Activated CD4-positive, alpha-beta T cell treated with anti-CD3 and anti-CD28 coated beads, Interleukin-2, amount 50 U/mL, for 1 hour (primary cell): ENCODE measurements around the gene ZNF25.
"Not testable (repeated sequence)": the region's sequence is repeated elsewhere in the genome, so short reads cannot be mapped to it uniquely, and the experiment has no call there.

Experiments
- DNase-seq: peaks from one replicate; pipeline ENCODE4 v3.0.0-alpha.2; 2020

Gene ZNF25

DNA sequence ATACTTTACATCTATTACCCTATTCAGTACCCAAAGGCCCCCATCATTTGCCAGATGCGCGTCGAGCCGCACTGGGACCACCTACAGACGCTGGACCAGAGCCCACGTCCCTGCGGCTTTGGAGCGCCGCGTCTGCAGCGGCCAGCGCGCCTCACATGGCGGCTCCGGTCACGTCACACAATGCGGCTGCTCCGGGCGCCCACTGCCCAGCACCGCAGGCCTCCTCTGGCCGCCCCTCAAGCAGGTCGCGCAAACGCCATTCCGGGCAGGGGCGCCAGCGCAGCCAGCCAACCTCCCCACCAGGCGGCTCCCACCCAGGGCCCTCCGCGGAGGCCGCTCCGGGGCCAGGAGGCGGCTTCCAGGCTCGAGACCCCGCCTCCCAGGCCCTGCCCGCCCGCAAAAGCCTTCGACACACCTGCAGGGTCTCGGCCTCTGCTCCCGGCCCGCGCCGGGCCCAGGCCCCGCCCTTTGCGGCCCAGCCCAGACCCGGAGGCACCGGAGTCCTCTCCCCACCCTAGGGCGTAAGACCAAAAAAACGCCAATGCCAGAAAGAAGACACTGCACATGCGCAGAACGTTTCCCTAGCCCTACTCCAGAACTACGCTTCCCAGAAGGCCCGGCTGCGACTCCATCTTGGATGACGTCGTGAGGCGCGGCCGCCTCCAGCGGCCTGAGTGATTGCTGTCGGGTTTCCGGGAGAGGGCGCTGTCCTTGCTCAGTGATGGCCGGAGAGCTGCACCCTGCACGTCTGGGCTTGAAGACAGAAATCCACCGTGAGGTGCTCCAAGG, at the start of gene ZNF25:
TSS of gene ZNF25 (minus strand) at position 557 of the 789 bp plus-strand sequence. CDS start 4,925 bp downstream, outside the sequence.
- peak; percentile 97 for DNase-seq

DNA sequence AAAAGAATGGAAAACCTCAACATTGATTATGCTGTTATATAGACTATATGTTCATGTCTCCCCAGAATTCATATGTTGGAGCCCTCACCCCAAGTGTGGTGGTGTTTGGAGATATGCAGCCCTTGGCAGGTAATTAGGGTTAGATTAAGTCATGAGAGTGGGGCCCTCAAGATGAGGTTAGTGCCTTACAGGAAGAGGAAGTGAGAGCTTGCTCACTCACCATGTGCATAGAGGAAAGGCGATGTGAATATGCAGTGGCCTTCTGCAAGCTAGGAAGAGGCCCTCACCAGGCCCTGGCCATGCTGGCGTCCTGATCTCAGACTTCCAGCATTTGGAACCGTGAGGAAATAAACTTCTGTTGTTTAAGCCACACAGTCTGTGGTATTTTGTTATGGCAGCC, 48.8 kb upstream of the ZNF25 start:
- no peak for DNase-seq

DNA sequence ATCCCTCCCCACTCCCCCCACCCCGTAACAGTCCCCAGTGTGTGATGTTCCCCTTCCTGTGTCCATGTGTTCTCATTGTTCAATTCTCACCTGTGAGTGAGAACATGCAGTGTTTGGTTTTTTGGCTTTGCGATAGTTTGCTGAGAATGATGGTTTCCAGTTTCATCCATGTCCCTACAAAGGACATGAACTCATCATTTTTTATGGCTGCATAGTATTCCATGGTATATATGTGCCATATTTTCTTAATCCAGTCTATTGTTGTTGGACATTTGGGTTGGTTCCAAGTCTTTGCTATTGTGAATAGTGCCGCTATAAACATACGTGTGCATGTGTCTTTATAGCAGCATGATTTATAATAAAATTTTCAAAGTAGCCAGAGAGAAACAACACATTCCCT, 42.7 kb upstream of the ZNF25 start:
- not testable (repeated sequence) for DNase-seq

DNA sequence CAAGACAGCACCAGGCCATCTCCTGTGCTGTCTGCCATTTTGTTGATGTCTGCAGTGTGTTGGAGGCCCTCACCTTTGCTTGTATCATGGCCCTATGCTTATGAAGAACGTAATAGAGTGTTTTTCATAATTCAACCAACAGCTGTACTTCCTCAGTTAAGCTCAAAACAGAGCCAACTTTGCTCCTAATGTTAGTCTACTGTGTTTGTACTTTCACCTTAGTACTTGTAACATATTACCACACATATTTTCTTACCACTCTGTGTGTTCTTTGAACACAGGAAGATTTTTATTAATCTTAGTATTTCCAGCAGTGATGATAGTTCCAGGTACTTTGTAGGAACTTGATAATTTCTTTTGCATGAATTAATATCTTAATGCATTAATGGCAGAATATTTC, 39.9 kb upstream of the ZNF25 start:
- DNase-seq = no peak

DNA sequence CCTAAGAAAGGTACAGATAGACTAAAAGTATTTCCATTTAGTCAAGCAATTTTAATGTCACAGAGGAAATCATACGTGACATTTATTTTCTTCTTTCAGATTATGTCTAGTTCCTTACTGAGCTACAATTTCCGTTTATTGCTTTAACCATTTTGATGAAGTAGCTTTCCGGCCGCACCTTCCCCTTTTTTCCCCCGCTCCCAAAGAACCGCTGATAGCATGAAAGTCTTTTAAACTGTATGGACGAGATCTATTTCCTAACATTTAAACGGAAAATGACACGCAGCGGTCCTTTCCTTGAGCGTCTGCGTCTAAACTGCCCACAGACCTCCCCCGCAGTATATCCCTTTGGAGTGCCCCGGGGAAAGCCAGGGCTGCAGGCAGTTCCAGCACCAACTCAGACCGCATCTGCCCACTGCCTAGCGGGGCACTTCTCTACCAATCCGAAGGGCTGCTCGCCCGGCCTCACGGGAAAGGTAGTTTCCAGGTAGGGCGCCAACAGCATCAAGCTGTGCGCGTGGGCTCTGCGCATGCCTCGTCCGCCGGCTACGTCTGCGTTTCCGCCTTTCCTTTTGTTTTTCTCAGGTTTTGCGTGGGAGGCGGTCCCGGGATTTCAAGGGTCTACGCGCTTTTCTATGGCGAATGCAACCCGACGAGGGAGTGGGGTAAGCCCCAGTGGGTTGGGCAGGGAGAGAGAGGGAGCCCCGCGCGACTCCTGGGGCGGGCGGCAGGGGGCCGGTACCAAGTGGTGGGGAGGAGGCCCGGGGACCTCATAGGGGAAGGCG, 33.9 kb upstream of the ZNF25 start, which contains the start of gene ZNF33A:
TSS of gene ZNF33A (plus strand) at position 557 of the 785 bp plus-strand sequence. CDS start 1,667 bp downstream, outside the sequence.
- DNase-seq = peak; percentile 88

DNA sequence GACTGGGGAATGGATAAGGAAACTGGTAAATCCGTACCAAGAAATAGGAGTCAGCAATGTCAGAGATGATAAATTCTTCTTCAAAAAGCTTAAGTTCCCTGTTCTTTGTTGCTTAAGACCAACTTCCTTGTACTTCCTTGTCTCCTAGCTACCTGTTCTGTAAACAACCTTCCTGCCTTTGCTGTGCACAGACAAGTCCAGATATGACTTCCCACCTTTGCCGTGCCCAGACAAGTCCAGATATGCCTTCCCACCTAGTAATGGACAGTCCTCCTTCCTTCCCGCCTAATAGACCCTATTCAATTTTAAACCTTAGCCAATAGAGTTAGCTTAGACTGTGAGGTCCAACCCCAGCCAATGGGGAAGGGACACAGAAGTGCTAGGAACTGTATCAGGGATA, 31.5 kb upstream of the ZNF25 start:
- DNase-seq = no peak

DNA sequence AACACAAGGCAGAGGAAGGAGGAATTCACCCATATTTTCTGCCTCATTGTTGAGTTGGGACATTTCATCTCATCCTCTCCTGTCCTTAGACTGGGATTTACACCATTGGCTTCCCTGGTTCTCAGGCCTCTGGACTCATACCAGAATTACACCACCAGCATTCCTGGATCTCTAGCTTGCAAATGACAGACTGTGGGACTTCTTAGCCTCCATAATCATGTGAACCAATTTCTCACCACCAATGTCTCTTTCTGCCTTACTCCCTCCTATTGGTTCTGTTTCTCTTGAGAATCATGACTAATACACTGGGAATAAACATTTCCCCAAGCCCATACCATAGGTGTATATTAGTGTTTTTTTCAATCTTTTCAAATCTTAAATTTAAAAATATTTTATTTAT, 31.1 kb upstream of the ZNF25 start:
- DNase-seq = no peak

DNA sequence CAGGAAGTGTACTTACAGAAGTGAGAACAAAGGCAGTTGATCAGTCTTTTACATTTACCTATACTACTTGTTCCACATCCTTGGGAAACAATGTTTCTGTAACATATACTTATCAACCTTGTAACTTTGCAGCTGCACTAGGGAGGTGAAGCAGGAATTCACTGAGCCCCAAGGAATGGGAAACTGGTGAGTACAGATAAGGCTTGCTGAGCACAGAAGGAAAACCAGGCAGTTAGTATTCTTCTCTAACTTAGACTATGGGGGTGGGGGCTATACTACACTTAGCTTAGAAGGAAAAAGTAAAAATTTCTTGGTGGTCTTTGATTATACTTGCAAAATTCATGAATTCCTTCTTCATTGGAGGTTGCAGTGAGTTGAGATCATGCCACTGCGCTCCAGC, 27.1 kb upstream of the ZNF25 start:
- no peak for DNase-seq

DNA sequence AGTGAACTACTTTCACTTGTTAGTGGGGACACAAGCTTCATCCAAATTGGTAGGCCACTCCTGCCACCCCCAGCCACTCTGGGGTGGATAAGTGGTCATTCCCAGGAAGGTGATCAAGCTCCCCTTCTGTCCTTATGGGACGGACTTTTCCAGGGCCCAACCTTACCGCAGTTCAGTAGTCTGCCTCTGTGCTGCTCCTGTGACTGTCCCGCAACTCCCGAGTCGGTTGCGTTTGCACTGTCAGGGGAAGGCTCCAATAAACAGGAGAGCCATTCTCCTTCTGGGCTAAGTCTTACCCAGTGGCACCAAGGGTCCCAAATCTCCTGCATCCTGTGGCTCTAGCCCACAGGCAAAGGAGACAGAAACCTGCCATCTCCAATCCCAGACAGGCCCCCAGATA, 26.6 kb upstream of the ZNF25 start:
- no peak for DNase-seq

DNA sequence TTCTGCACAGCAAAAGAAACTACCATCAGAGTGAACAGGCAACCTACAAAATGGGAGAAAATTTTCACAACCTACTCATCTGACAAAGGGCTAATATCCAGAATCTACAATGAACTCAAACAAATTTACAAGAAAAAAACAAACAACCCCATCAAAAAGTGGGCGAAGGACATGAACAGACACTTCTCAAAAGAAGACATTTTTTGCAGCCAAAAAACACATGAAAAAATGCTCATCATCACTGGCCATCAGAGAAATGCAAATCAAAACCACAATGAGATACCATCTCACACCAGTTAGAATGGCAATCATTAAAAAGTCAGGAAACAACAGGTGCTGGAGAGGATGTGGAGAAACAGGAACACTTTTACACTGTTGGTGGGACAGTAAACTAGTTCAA, 24.0 kb upstream of the ZNF25 start:
- not testable (repeated sequence) for DNase-seq

DNA sequence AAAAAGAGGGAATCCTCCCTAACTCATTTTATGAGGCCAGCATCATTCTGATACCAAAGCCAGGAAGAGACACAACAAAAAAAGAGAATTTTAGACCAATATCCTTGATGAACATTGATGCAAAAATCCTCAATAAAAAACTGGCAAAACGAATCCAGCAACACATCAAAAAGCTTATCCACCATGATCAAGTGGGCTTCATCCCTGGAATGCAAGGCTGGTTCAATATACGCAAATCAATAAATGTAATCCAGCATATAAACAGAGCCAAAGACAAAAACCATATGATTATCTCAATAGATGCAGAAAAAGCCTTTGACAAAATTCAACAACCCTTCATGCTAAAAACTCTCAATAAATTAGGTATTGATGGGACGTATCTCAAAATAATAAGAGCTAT, 22.5 kb upstream of the ZNF25 start:
- DNase-seq = not testable (repeated sequence)

DNA sequence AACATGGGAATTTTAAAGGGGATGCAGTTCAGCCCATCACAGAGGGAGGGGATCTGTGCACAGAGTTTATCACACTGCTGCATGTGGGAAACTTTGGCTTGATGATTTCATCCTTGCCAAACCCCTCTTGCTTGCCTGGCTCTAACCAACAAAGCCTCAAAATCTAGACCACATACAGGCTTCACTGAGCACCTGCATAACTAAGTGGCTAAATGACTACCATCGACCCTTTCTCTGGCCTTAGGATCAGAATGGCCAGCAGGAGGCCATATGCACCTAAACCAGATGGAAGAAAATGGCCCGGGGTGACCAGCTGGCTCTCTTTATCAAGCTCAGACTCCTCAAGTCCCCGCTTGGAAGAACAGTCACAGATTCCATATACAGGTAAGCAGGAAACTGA, 15.6 kb upstream of the ZNF25 start:
- no peak for DNase-seq

DNA sequence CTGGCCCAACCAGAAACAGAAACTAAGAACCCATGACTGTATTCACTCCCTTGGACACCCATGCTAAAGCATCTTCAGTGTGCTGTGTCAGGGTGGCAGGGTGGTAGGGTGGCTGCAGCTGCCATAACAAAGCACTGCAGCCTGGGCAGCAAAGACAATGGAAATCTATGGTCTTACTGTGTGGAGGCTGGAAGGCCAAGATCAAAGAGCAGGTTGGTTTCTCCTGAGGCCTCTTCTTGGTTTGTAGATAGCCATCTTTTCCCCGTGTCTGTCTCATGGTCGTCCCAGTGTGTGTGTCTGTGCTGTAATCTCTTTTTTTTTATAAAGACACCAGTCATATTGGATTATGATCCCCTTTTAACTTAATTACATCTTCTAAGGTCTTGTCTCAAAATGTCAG, 15.2 kb upstream of the ZNF25 start:
- no peak for DNase-seq

DNA sequence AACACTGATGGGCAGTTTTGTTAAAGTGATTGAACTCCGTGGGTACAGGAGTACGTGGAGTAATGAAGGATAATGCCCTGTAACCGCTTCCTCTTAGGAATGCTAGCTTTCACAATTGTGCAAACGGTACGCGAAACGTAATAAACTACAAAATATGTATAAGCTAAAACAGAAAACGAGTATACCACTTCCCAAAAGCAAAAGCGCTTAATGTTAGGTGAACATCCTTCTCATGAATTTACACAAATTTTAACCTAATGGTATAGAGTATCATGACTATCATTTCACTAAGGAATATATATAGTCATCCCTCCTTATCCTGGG, 395 bp upstream of the ZNF25 start:
- no peak for DNase-seq

DNA sequence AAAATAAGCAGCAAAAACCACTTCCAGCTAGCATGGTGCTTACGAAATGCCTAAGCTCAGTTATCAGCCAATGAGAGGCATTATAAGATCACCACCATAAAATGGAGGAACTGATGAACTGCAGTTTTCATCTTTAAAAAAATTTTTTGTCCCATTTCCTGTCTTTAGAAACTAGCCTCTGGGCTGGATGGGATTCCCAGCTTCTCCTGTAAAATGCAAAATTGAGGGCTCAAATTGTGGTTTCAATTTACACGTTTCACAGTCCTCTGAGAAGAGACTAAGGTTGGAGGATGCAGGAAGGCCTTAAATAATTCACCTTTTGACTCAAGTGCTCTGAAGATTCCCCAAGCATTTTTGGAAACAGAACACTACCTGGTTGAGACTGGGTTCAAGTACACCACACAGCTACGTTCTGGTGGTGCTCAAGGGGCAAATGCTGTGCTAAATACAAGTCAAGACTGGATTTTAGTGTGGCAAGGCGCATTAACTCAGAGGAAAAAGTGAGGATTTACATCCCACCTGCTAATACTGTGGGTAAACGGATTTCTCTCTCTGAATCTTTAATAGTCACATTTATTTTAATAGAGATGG, 951 bp downstream of the ZNF25 start:
- DNase-seq = no peak

DNA sequence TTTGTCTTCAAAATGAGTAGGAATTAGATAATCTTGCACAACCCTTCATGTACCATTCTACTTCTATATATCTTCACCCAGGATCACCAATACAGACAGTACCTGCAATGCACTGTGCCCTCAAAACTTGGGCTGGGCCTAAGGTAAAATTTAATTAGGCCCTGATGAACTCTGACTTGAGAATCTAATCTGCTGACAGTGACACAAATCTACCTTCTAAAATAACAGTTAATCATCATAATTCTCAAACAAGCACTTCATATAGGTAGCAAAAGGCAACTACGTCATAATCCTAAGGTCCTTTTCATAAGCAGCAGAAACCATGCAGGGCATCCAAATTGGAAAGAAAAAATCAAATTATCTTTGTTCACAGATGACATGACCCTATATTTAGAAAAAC, 4.1 kb downstream of the ZNF25 start:
- no peak for DNase-seq

DNA sequence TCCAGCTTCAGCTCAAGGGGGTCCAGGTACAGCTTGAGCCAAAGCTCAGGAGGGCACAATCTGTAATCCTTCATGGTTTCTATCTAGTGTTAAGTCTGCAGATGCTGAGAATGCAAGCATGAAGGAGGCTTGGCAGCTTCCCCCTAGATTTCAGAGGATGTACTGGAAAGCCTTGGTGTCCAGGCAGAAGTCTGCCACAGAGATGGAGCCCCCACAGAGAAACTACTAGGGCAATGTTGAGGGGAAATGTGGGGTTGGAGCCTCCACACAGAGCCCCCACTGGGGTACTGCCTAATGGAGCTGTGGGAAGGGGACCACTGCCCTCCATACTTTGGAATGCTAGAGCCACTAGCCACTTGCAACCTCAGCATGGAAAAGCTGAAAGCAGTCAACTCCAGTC, 11.4 kb downstream of the ZNF25 start:
- DNase-seq = no peak

DNA sequence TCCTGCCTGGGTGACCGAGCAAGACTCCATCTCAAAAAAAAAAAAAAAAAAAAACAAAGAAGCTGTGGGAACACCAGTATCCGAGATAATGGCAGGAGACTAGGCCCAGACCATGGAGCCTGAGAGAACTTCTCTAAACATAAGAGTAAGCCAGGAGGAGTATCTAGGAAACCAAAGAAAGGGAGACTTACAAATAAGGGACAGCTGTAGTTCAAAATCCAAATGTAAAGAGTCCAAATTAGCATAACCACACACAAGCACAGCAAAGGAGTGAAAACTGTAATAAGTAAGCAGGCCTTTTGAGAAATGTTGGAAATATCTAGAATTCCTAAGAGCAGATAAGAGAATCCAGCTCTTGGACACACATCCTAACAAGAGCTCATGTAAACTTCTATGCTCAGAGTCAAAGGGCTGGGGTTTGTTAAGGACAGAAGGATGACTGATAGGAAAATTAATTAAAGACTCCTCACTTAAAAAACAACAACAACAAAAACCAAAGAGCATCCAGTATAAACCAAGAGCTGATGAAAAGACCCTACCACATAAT, 15.8 kb downstream of the ZNF25 start:
- no peak for DNase-seq

DNA sequence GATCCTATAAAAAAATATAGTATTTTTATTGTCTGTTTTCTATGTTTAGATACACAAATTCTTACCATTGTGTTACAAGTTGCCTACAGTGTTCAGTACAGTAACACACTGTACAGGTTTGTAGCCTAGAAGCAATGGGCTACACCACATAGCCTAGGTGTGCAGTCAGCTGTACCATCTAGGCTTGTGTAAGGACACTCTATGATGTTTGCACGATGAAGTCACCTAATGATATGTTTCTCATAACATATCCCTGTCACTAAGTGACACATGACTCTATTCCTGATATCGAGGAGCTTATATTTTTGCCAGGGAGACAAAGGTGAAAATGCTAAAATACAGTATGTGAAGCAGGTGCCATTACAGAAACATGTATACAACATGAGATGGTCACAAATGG, 18.6 kb downstream of the ZNF25 start:
- DNase-seq = no peak

DNA sequence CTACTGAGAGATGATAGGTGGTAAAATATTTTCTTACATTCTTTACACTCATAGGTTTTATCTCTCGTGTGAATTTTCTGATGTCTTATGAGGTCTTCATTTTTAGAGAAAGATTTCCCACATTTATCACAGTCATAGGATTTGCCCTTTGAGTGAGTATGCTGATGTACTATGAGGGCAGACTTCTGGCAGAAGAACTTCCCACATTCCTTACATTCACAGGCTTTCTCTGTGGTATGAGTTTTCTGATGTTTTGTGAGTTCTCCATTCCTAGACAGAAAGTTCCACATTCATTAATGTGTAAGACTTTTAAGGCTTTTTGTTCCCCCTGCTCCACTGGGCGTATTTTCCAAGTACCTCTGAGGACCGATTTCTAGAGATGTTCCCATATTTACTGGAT, 23.5 kb downstream of the ZNF25 start:
- DNase-seq = no peak

DNA sequence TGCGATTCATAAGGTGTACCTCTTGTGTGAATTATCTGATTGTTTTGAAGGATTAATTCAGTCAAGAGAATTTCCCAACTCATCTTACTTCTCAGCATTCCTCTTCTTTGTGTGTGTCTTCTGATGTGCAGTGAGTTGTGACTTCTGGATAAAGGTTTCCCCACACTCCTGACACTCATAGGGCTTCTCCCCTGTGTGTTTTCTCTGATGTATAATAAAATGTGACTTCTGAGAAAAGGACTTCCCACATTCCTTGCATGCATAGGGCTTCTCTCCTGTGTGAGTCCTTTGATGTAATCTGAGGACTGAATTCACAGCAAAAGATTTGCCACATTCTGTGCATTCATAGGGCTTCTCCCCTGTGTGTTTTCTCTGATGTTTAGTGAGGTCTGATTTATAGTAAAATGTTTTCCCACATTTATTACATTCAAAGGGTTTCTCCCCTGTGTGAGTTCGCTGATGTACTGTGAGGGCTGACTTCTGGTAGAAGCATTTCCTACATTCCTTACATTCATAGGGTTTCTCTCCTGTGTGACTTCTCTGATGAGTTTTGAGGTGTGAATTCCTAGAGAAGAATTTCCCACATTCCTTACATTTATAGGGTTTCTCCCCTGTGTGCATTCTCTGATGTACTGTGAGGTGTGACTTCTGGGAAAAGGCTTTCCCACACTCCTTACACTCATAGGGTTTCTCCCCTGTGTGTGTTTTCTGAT, 24.2 kb downstream of the ZNF25 start:
- DNase-seq = no peak

DNA sequence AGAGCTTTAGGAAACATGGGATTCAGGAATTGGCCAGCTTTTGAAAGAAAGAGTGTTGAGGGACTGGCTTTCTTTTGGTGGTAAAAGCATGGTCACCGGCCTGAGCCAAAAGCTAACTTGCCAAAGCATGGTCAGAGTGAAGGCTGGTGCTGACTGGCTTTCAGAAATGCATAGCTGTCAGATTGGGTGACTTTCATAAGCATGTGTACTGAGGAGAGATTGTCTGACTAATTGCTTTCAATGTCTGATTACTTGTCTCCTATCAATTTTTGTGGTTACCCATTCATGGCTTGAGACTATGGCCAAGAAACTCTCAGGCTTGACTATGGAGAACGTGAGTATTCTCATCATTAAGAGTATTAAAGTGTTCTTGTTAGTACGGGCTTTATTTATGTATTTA, 28.2 kb downstream of the ZNF25 start:
- no peak for DNase-seq

DNA sequence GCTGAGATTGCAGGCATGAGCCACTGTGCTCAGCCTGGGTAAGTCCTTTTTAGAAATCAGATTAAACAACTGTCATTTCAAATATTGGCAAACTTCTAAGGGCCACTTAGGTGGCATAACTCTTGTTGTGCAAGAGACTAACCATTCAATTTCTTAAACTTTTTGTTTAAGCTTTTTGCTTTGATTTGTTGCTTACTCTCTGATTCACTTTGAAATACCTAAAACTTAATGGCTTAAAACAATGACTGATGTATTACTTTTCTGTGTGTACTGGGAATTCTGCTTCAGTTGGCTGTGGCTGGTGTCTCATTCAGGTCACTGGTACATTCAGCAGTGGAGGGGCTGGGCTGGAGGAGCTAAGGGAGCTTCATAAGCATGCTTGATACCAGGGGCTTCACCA, 28.9 kb downstream of the ZNF25 start:
- no peak for DNase-seq
